K562 (cell line): ENCODE measurements around the gene SCNN1A. TPM values are rescaled to one million over a fixed set of nuclear protein-coding genes. Genes with fewer than 3 reads are reported as not detected.

Experiments
- ARID3A ChIP-seq: IDR thresholded peaks from 2 replicates; pipeline ENCODE4 v1.6.1; 2012; ENCODE audit warnings: low read depth, low read length, improper control_type of control experiment, borderline replicate concordance
- CAMTA2 ChIP-seq: fragments of 250-450 bp; sonication (Bioruptor Pico); conservative IDR thresholded peaks from 2 replicates; pipeline ENCODE4 v1.5.1; 2022
- CTCFL ChIP-seq: IDR thresholded peaks from 2 replicates; pipeline ENCODE4 v1.6.1; 2011; ENCODE audit warnings: borderline replicate concordance, low read depth, mild to moderate bottlenecking, moderate library complexity, low read length; ENCODE audit not compliant: insufficient read depth, poor library complexity, severe bottlenecking
- HNRNPUL1 ChIP-seq: fragments of 200-400 bp; formaldehyde crosslinking; IDR thresholded peaks from 2 replicates; pipeline ENCODE4 v1.6.1; 2017; ENCODE audit warnings: low read length
- LEF1 ChIP-seq: fragments of 450-650 bp; IDR thresholded peaks from 2 replicates; pipeline ENCODE4 v1.6.1; 2016; ENCODE audit warnings: mild to moderate bottlenecking
- MEIS2 ChIP-seq: fragments of 450-650 bp; IDR thresholded peaks from 2 replicates; pipeline ENCODE4 v1.6.1; 2014; ENCODE audit warnings: mild to moderate bottlenecking; ENCODE audit not compliant: partially characterized antibody
- MIER1 ChIP-seq: fragments of 450-650 bp; IDR thresholded peaks from 2 replicates; pipeline ENCODE4 v1.6.1; 2016; ENCODE audit warnings: antibody characterized with exemption, mild to moderate bottlenecking, low read depth
- MNT ChIP-seq, 2 experiments: fragments of 450-650 bp; conservative IDR thresholded peaks; 2 replicates each; pipeline ENCODE4 v1.6.1; 2017; ENCODE audit warnings: mild to moderate bottlenecking in 2 of 2, moderate library complexity in 2 of 2
- MTA1 ChIP-seq: fragments of 450-650 bp; IDR thresholded peaks from 2 replicates; pipeline ENCODE4 v1.6.1; 2017; ENCODE audit warnings: borderline replicate concordance
- PPARD ChIP-seq: fragments of 250-450 bp; sonication (Bioruptor Pico); IDR thresholded peaks from 2 replicates; pipeline ENCODE4 v1.8.0; 2022; ENCODE audit warnings: inconsistent platforms, mild to moderate bottlenecking, moderate library complexity
- SMARCA4 ChIP-seq: fragments of 450-650 bp; IDR thresholded peaks from 2 replicates; pipeline ENCODE4 v1.6.1; 2016
- WHSC1 ChIP-seq: IDR thresholded peaks from one replicate; pipeline ENCODE4 v1.6.1; 2012; ENCODE audit warnings: low read length, control low read depth, inconsistent platforms
- ZBTB17 ChIP-seq: fragments of 450-650 bp; formaldehyde crosslinking; IDR thresholded peaks from 2 replicates; pipeline ENCODE4 v1.4.0; 2020; ENCODE audit warnings: mild to moderate bottlenecking
- ZNF23 ChIP-seq: fragments of 250-450 bp; sonication (Bioruptor Pico); IDR thresholded peaks from 2 replicates; pipeline ENCODE4 v1.4.0; 2020; ENCODE audit warnings: mild to moderate bottlenecking
- ZNF263 ChIP-seq: sonication (generic); formaldehyde crosslinking; IDR thresholded peaks from 2 replicates; pipeline ENCODE4 v1.8.0; 2022; ENCODE audit warnings: mild to moderate bottlenecking, missing genetic modification reagents, borderline replicate concordance
- ZNF586 ChIP-seq: fragments of 450-650 bp; formaldehyde crosslinking; conservative IDR thresholded peaks from 2 replicates; pipeline ENCODE4 v1.4.0; 2020; ENCODE audit warnings: mild to moderate bottlenecking, moderate library complexity
- polyA plus RNA-seq, 8 experiments: library from polyadenylated mRNA; depleted of rRNA in 4 of 8; stranded (reverse) in 5 of 8; unstranded in 3 of 8; fragments of >200 nt; fragmentation: Nextera tagmentation in 2 of 8; fragmentation: Illumina TruSeq in 1 of 8; extraction: Ambion mirVana in 2 of 8; extraction: Trizol in 1 of 8; gene quantifications; 2 replicates each; pipeline versions ENCODE4 v1.2.1 to v1.2.3, GENCODE V29; 2011 to 2014; ENCODE audit warnings: inconsistent platforms in 1 of 8, missing spikeins in 1 of 8
- total RNA-seq, 7 experiments: library from RNA; depleted of rRNA in 6 of 7; stranded (reverse); fragments of >200 nt in 6 of 7; fragmentation: Illumina TruSeq in 2 of 7; extraction: Trizol in 2 of 7; gene quantifications; 2 replicates each; pipeline versions ENCODE4 v1.2.1 to v1.2.3, GENCODE V29; 2011 to 2021; ENCODE audit warnings: low replicate concordance in 1 of 7
- TF ChIP-seq, protein P1 (sequence below): sonication (generic); formaldehyde crosslinking; IDR thresholded peaks from 2 replicates; pipeline ENCODE4 v1.8.0; 2023; ENCODE audit warnings: mild to moderate bottlenecking, missing genetic modification reagents
- TF ChIP-seq, protein P2 (sequence below): sonication (generic); formaldehyde crosslinking; IDR thresholded peaks from 2 replicates; pipeline ENCODE4 v1.9.0; 2022; ENCODE audit warnings: mild to moderate bottlenecking, missing genetic modification reagents

The SCNN1A gene
- total and polyA plus RNA-seq, 9 of the 15 experiments (the other 6 are each of a cell fraction or from before 2014, with no cell fraction given): 0.15 to 0.49 (median 0.32) TPM; not detected in 5

- TF ChIP-seq MTA1: 0 out of 2 replicates have a peak, but pooled peaks have one; percentile 24
- no peak for TF ChIP-seq ZBTB17 (CRISPR knock-in tag)
- TF ChIP-seq, protein P1, sequence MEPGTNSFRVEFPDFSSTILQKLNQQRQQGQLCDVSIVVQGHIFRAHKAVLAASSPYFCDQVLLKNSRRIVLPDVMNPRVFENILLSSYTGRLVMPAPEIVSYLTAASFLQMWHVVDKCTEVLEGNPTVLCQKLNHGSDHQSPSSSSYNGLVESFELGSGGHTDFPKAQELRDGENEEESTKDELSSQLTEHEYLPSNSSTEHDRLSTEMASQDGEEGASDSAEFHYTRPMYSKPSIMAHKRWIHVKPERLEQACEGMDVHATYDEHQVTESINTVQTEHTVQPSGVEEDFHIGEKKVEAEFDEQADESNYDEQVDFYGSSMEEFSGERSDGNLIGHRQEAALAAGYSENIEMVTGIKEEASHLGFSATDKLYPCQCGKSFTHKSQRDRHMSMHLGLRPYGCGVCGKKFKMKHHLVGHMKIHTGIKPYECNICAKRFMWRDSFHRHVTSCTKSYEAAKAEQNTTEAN (CRISPR knock-in tag): no peak
- no peak for TF ChIP-seq PPARD (CRISPR knock-in tag)
- peak; percentile 62 for TF ChIP-seq MEIS2
- no peak for TF ChIP-seq ARID3A
- no peak for TF ChIP-seq CAMTA2
- TF ChIP-seq MIER1: no peak
- no peak for TF ChIP-seq ZNF23
- TF ChIP-seq ZNF586 (CRISPR knock-in tag): no peak
- TF ChIP-seq MNT (conservative IDR thresholded peaks at IDR 0.05): peak in 1 of 2 experiments; percentile 36; a peak in 1 of 4 replicates
- TF ChIP-seq LEF1: peak; percentile 42; the same call in 1 of the 2 replicates
- no peak for TF ChIP-seq WHSC1
- TF ChIP-seq ZNF263 (CRISPR knock-in tag): no peak
- TF ChIP-seq CTCFL: peak; percentile 85
- no peak for TF ChIP-seq HNRNPUL1
- TF ChIP-seq, protein P2, sequence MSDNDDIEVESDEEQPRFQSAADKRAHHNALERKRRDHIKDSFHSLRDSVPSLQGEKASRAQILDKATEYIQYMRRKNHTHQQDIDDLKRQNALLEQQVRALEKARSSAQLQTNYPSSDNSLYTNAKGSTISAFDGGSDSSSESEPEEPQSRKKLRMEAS (CRISPR knock-in tag): no peak
- peak; percentile 89 for TF ChIP-seq SMARCA4
These were observed 51.9 kb downstream of the SCNN1A start (continued) for GRCh38 chr12:6323340-6323994.
